ENCODE results near the gene SOCS3.

DNA sequence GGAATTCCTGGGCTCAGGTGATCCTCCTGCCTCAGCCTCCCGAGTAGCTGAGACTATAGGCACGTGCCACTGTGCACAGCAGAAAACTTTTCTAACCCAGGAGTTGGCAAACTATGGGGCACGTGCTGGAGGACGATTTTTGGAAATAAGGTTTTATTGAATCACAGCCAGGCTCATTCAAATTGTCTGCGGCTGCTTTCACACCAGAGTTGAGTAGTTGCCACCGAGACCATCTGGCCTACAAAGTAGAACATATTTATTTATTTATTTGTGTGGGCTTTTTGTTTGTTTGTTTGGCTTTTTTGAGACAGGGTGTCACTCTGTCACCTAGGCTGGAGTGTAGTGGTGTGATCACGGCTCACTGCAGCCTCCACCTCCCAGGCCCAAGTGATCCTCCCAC lies 11.2 kb upstream of the SOCS3 start:
- TF ChIP-seq, protein P1, sequence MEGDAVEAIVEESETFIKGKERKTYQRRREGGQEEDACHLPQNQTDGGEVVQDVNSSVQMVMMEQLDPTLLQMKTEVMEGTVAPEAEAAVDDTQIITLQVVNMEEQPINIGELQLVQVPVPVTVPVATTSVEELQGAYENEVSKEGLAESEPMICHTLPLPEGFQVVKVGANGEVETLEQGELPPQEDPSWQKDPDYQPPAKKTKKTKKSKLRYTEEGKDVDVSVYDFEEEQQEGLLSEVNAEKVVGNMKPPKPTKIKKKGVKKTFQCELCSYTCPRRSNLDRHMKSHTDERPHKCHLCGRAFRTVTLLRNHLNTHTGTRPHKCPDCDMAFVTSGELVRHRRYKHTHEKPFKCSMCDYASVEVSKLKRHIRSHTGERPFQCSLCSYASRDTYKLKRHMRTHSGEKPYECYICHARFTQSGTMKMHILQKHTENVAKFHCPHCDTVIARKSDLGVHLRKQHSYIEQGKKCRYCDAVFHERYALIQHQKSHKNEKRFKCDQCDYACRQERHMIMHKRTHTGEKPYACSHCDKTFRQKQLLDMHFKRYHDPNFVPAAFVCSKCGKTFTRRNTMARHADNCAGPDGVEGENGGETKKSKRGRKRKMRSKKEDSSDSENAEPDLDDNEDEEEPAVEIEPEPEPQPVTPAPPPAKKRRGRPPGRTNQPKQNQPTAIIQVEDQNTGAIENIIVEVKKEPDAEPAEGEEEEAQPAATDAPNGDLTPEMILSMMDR (IDR thresholded peaks at IDR 0.05) = no peak
- TF ChIP-seq POLR2A (IDR thresholded peaks at IDR 0.05) = no peak

Data from prostate gland (tissue), 2 donors.